Esophagus mucosa (tissue), 1 donor: ENCODE data around the gene PLEKHH1. TPM values are rescaled to one million over a fixed set of nuclear protein-coding genes. Genes with fewer than 3 reads are reported as not detected.

Experiments used
- ATAC-seq: fragments of 200-7000 bp; cut with Tn5 transposase; one replicate; pipeline ENCODE4 v1.9.1; 2020
- total RNA-seq: library from RNA; stranded (reverse); gene quantifications from one replicate; pipeline ENCODE4 v1.2.4, GENCODE V29; 2023
- donor health status: DM: yes; HTN: yes; CAD: no.

The PLEKHH1 gene
- total RNA-seq, 1 donor from 2014 or later: 4.5 TPM

DNA sequence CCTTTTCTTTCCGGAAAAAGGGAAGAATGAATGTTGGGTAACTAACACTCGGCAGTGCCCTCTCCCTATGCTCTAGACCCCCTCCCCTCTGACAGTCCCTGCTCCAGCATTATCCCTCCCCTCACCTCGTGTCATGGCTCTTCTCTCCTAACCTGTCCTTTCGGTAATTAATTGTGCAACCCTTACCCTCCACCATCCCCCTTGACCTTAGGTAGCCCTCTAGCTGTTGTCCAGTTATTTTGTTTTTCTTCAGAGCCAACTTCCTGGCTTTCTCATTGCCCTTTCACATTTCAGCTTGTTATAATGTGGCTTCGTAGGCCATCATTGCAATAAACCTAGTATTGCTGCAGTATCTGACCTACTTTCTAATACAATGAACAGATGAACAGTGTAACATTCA lies 97.8 kb downstream of the PLEKHH1 start:
- ATAC-seq: no peak

DNA sequence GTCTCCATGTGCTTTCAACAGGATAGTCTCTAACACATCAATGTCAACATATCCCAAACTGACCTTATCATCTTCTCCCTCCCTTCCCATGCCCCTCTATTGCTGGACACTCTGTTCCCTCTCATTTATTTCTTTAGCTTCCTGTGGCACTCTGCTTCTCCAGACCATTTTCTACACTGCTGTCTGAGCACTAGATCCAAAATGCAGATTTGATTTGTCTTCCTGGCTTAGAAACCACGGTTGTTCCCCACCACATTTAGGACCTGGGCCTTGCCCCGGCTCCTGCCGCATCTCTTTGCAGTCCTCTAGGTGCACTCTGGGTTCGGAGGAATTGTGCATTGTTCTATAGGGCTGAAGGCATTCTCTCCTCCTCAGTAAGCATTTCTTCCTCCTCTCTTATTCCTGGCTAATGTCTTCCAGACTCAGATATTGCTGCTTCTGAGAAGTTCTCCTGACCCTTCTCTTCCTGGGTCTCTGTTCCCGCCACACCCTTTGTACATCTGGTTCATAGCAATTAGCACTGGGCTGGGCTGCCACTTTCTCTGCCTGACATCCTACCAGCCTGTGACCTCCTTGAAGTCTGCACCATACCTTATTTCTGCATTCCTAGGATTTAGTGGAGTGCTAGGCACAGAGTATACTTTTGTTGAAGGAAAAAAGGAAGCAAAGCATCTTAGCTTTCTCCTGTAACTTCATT lies 100.5 kb downstream of the PLEKHH1 start:
- ATAC-seq: no peak

DNA sequence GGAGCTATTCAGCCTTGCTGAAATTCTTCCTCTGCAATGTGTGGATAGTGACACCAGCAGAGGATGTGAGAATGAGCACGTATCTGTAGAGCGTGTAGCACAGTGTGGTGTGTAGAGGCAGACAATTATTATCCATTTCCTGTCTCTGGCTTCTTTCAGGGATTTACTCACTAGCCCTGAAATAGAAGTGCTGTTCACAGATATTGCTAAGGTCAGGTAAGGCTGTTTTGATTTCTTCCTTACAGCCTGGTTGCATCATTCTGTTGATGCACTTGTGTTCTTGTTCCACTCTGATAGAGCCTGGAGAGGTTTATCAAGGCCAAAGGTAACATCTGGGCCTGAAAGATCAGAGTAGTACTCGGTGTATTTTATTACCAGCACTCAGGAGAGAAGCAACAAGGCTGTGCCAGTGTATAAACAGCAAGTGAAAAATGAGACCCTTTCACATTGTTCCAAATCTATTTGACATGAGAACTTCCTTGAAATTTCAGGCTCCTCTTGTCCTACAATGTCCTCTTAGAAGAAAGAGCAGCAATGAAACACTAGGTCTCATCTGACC lies 103.3 kb downstream of the PLEKHH1 start:
- peak; percentile 76 for ATAC-seq

DNA sequence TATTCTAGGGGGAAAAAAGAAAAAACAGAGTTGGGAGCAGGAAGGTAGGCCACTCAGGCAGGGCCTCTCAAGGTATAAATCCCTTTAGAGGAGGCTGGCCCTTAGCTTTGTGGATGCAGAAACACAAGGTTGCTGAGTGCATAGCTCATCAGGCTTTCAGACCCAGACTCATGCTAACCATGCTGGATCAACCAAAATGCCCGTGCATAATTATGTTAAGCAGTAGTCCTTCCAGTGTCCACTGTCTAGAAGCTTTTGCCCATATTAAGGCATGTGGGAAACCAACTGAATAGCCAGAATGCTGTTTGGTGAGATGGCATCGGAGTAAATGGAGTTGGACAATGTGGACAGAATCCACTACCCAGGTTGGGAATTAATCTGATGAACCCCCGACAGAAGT lies 105.6 kb downstream of the PLEKHH1 start:
- ATAC-seq: no peak

Other genes with a start within 250 kb of the PLEKHH1 start
- gene ATP6V1D, start 173.5 kb upstream of the PLEKHH1 start, total RNA-seq: 70.0 TPM
- gene EIF2S1, start 173.0 kb upstream of the PLEKHH1 start, total RNA-seq: 94.2 TPM
- 24.5 TPM for gene PLEK2, start 121.1 kb upstream of the PLEKHH1 start, total RNA-seq
- 0.80 TPM for gene TMEM229B, start 44.6 kb upstream of the PLEKHH1 start, total RNA-seq
- gene PIGH, start 67.0 kb downstream of the PLEKHH1 start, total RNA-seq: 13.1 TPM
- gene ARG2, start 86.6 kb downstream of the PLEKHH1 start, total RNA-seq: 35.6 TPM
- gene VTI1B, start 141.3 kb downstream of the PLEKHH1 start, total RNA-seq: 81.0 TPM
- gene RDH11, start 162.5 kb downstream of the PLEKHH1 start, total RNA-seq: 60.1 TPM
- 30.9 TPM for gene RDH12, start 168.6 kb downstream of the PLEKHH1 start, total RNA-seq